NCI-H2196 (cell line): ENCODE measurements around the gene SCN9A.
"Not testable (repeated sequence)": the region's sequence is repeated elsewhere in the genome, so short reads cannot be mapped to it uniquely, and the experiment has no call there.

ENCODE experiments used
- DNase-seq: peaks from one replicate; lab custom pipeline; 2025; ENCODE audit not compliant: unreplicated experiment; lab: John Stamatoyannopoulos, UW

Gene SCN9A

GRCh38 chr2:166337932-166338331 lies 37.8 kb downstream of the SCN9A start:
- no peak for DNase-seq

- DNase-seq = no peak
These were observed 40.5 kb downstream of the SCN9A start for GRCh38 chr2:166335284-166335683.

DNA sequence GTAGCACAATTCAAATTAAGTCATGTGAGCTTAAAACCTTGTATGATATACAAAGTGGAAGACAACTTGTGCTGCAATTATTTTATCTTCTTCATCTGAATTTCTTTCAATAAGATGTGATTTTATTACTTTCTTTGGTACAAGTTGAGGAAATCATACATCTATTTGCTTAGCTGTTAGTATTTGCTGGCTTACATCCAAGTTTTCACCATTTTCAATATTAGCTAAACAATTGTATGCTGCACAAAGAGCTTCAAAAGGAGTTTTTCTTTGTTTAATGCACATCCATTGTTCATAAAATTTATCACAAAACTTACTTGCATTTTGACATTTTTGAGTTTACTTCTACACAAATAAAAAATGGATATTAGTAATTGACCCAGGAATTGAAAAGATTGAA lies 40.9 kb downstream of the SCN9A start:
- no peak for DNase-seq

GRCh38 chr2:166333801-166334200 lies 41.9 kb downstream of the SCN9A start:
- no peak for DNase-seq

DNA sequence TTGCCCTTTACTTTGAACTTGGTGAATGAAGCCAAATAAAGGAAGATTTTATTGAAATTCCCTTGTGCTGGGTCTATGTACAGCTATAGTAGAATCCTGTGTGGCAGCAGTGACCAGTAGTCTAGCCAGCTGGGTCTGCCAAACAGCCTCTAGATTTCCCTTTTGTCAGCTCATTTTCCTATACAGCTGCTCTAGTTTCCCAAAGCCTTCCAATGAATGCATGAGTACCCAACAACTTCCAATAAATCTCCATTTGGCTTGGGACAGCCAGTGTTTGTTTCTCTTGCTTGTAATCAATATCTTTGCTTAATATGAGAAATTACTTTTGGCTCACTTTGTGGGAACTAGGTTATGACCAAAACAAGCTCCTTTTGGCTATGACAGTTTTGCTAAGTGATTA lies 43.6 kb downstream of the SCN9A start:
- DNase-seq = no peak

DNA sequence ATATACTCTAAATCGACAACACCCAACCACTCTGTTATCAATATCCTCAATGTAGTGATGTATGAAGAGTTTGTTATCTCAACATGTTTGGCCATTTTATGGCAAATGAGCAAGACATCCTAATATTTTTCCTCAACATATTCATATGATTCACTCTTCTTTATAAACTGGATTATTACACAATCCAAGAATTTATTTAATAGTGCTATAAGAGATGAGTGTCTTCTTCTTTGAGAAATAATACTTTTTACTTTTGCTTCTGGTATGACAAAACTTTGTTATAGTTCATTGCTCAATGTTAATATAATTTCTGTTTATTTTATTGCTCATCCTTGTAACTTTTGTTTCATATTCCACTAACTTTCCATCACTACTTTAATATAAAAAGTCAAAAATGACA lies 44.3 kb downstream of the SCN9A start:
- DNase-seq = no peak

DNA sequence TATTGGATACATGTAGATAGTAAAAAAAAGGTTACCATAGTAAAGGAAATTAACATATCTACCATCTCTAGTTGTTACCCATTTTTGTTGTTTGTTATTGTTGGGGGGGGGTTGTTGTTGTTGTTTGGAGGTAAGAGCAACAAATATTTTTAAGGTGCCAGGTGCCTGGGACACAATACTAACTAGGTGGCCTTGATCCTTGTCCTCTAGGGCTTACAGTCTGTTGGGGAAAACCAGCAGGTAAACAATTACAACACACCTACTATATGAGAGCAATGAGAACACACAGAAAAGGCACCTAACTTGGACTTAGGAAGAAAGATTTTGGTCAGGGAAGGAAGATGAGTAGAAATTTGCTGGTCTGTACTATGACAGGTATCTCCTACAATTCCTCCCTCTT lies 46.3 kb downstream of the SCN9A start:
- DNase-seq = no peak

- no peak for DNase-seq
These were observed 47.6 kb downstream of the SCN9A start for GRCh38 chr2:166328147-166328546.

GRCh38 chr2:166321076-166321475 lies 54.7 kb downstream of the SCN9A start:
- no peak for DNase-seq

- DNase-seq = no peak
These were observed 61.6 kb downstream of the SCN9A start for GRCh38 chr2:166314022-166314759.

- not testable (repeated sequence) for DNase-seq
These were observed 62.9 kb downstream of the SCN9A start for GRCh38 chr2:166312863-166313262.

DNA sequence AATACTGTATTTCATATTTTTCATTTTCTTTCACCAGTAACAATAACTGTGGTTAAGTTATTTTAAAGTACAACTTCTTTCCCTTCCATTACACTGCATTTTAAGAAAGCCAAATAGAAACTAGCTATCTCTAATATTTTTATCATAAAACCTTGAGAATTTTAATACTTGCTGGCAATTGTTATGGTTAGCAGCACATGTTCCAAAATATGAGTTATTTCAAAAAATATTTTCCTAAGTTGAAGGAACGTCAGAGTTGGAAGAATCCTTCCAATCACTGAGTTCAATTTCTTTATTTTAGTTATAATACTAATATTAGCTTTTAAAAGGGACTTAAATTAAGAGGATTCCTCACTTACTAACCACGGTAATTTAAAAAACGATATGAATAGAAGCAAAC lies 68.4 kb downstream of the SCN9A start:
- no peak for DNase-seq

DNA sequence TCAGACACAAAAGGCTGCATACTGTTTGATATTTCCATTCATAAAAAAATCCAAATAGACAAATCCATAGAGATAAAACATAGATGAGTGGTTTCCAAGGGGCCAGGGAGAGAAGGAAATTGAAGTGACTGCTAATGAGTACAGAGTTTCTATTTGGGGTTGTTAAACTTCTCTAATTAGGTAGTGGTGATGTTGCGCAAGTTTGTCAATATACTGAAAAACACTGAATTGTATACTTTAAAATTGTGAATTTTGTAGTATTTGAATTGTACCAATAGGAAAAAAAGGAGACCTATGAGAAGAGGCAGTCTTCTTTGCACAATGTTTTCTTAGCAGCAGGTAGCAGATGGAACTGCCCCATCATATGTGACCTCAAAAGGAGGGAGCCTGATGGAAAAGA lies 71.1 kb downstream of the SCN9A start:
- no peak for DNase-seq

DNA sequence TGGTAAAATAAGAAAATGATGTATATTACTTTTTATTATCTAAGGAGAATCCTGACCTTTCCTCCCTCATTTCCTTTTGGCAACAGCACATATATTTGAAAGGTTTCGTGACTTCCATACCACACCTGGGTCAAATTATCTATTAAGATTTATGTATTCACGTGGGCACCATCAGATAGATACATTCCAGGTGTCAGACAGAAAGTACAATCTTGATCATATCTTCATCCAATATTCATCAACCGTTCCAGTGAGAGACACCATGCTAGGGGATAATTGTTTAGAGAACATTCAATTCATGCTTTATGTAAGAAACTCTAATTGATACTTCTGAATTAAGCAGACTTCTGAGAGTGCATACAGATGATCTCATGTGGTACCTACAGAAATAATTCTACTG lies 73.7 kb downstream of the SCN9A start:
- DNase-seq = no peak

- DNase-seq = no peak
These were observed 77.8 kb downstream of the SCN9A start for GRCh38 chr2:166297951-166298350.

DNA sequence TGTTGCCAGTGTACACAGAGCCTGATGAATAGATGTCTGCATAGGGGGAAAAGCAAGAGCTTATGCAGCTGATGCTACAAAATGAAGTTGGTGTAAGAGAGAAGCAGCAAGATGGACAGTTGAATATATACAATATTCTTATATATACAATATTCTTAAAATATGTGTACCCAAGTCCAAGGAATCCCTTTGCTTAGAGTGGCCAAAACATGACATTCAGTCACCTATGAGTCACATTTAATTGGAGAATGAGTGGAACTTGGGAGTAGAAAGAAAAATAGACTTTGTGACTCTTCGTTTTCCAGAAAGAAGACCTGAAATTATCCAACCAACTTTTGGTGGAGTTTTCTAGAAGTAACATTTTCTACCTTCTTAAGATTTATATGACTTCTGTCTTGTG lies 81.8 kb downstream of the SCN9A start:
- DNase-seq = no peak

DNA sequence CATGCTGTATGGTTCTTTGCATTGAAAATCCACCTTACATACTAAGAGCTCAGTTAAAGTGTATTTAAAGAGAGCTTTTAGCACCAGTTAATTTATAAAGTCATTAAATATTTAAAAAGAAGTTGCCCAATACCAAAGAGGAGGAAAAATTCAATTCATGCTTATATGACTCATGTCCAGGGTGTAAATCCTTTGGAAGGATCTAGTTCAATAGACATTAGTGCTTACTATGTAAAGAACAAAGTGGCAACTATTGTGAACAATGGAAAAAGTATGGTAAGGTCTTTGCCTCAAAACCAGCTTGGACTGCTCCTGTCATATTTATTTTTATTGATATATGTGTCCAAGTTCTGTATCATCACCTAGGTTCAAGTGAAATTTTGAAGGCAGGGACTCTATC lies 90.5 kb downstream of the SCN9A start:
- no peak for DNase-seq

- DNase-seq = no peak
These were observed 91.4 kb downstream of the SCN9A start for GRCh38 chr2:166284359-166284758.

- DNase-seq = no peak
These were observed 93.6 kb downstream of the SCN9A start for GRCh38 chr2:166282154-166282553.

DNA sequence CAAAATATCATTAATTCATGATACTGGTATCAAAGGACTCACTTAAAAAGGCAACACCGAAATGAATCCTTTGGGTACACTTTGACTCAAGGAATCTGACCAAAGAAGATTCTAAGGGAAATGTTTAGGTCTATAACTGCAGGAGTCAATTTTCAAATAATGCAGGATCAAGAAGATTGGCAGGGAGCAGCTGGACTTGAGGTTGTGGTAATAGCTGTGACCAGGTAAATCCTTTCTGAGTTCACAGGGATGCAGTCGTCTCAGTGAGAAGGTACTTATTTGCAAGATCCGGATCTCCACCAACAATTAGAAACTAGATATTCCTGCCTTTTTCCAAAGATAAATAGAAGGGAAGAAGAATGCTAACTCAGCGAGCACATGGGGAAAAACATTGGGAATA lies 96.9 kb downstream of the SCN9A start:
- no peak for DNase-seq

DNA sequence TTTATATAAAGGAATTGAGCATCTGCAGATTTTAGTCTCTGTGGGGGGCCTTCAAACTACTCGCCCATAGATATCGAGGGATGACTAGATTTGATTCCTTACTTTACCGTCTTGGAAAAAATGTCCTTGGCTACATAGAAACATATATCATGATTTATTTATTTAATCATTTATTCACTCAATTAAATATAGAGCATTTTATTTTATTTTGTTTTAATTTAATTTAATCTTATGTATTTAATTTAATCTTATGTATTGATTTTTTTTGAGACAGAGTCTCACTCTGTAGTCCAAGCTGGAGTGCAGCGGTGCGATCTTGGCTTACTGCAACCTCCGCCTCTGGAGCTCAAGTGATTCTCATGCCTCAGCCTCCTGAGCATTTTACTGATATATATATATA lies 105.4 kb downstream of the SCN9A start:
- DNase-seq = no peak

DNA sequence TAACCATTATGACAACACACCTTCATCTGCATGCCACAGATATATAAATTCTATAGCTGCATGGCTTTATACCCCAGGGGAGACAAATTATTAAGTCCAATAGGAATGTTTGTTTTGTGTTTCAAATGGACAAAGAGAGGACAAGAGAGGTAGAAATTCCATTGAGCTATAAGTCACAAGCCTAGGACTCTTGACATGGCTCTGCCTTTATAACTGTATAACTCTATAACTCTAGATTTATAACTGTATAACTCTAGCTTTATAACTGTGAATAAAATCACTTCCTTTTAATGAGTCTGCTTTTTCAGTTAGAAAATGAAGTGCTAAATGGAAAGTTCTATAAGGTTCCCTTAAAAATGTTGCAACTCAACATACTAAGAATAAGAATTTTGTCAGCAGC lies 106.4 kb downstream of the SCN9A start:
- no peak for DNase-seq

DNA sequence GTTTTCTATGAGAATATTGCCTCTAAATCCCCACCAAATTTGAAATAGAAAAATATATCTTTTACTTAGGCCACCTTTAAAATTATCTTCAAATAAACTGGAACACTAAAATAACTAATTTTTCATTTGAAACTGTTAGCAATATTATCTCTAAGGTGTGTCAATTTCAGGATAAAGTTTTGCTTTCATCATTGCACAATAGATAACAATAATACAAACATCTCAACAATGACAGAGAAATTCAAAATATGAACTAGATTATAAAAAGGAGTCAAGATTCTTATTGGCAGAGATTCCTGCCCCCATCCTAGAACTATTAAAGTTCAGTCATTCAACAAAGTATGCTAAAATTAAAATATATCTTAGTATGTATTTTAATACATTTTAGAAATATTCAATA lies 117.9 kb downstream of the SCN9A start:
- DNase-seq = no peak
